Fibroblast of pulmonary artery (primary cell): Measurements from ENCODE around the gene STRADB.
"Not testable (repeated sequence)": the region's sequence is repeated elsewhere in the genome, so short reads cannot be mapped to it uniquely, and the experiment has no call there.

Source experiments
- DNase-seq: peaks from one replicate; pipeline ENCODE4 v3.0.0-alpha.2; 2010; ENCODE audit warnings: low read depth
- H3K4me3 ChIP-seq: replicated peaks from 2 replicates; pipeline ENCODE4 v1.5.1; 2011; ENCODE audit warnings: low read depth, mild to moderate bottlenecking, control low read depth, low read length, moderate library complexity
- CTCF ChIP-seq: IDR thresholded peaks from 2 replicates; pipeline ENCODE4 v1.5.1; 2011; ENCODE audit warnings: mild to moderate bottlenecking, control low read depth, low read length, inconsistent platforms; ENCODE audit errors: missing control alignments

The STRADB gene

GRCh38 chr2:201419057-201419635 is 32.4 kb upstream of the STRADB start:
- TF ChIP-seq CTCF: no peak
- no peak overlapping the region for H3K4me3 ChIP-seq
- no peak for DNase-seq

- DNase-seq: no peak
Measured at GRCh38 chr2:201419986-201420385, 31.6 kb upstream of the STRADB start.

GRCh38 chr2:201420442-201421113 is 31.0 kb upstream of the STRADB start:
- DNase-seq: peak; percentile 48
- no peak overlapping the region for H3K4me3 ChIP-seq
- no peak for TF ChIP-seq CTCF

More at GRCh38 chr2:201419986-201420385, 31.6 kb upstream of the STRADB start:
- TF ChIP-seq CTCF: no peak
- no peak overlapping the region for H3K4me3 ChIP-seq

GRCh38 chr2:201425952-201426351 is 25.6 kb upstream of the STRADB start:
- H3K4me3 ChIP-seq: no peak overlapping the region
- TF ChIP-seq CTCF: no peak
- no peak for DNase-seq

- not testable (repeated sequence) for DNase-seq, H3K4me3 ChIP-seq
Measured at GRCh38 chr2:201428366-201428765, 23.2 kb upstream of the STRADB start.

- not testable (repeated sequence) for DNase-seq, H3K4me3 ChIP-seq
Measured at GRCh38 chr2:201429835-201430234, 21.7 kb upstream of the STRADB start.

GRCh38 chr2:201430322-201430721 is 21.2 kb upstream of the STRADB start:
- H3K4me3 ChIP-seq, DNase-seq: not testable (repeated sequence)

GRCh38 chr2:201430839-201431238 is 20.7 kb upstream of the STRADB start:
- DNase-seq: no peak
- H3K4me3 ChIP-seq: no peak overlapping the region
- no peak for TF ChIP-seq CTCF
